ENCODE data around the gene RGCC.

RGCC gene

DNA sequence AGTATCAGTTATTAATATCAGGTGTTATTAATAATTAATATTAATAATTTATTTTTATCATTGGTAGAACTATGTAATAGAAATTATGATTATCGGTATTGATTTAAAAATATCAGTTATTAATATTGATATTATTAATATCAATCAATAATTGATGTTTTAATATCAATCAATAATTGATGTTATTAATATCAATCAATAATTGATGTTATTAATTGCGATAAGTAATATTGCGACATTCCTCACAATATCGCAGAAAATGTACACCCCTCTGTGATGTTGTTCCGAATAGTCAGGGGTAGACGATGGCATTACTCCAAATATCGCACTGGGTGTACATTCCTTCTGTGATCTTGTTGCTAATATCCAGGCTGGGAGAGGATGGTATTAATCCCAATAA, 3.7 kb upstream of the RGCC start:
- DNase-seq (ENCODE audit: low spot score): no peak

DNA sequence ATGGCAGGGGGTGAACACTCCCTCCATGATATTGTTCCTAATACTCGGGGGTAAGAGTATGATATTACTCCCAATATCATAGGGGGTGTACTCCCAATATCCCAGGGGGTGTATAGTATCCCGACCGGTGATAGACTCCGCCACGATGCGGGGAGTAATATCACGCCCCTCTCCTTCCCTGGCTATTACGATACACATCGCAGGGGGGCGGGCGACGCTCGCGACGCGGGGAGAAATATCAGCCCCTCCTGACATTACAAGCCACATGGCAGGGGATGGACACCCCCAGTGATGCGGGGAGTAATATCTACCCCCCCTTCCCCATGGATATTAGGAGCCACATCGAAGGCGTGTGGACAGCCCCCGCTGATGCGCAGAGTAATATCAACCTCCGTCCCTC, 3.2 kb upstream of the RGCC start:
- no peak for DNase-seq (ENCODE audit: low spot score)

DNA sequence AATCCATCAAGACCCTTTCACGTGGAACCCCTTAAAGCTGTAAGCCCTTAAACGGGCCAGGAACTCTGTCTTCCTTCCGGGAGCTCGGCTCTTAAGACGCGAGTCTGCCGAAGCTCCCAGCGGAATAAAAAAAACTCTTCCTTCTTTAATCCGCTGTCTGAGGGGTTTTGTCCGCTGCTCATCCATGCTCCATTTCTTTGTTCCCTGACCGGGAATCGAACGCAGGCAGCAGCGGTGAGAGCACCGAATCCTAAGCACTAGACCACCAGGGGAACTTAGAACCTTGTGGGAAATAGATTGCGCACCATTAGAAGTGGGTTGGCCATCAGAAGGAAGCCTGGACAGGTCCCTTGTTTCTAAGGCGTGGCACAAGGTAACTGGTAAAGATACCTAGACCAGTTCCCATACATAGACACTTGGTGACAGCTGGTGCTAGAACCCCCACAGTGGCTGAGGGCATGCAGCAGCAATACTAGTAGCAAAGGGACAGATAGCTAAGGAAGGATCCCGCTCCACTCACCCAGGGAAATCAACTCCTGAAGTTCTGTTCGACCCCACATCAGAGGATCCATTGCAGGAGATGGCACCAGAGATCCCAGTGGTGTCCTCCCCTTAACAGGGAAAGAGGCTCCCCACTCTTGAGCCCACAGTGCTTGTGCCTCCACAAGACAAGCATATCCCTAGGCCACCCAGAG, 1.5 kb upstream of the RGCC start:
- no peak for DNase-seq (ENCODE audit: low spot score)

DNA sequence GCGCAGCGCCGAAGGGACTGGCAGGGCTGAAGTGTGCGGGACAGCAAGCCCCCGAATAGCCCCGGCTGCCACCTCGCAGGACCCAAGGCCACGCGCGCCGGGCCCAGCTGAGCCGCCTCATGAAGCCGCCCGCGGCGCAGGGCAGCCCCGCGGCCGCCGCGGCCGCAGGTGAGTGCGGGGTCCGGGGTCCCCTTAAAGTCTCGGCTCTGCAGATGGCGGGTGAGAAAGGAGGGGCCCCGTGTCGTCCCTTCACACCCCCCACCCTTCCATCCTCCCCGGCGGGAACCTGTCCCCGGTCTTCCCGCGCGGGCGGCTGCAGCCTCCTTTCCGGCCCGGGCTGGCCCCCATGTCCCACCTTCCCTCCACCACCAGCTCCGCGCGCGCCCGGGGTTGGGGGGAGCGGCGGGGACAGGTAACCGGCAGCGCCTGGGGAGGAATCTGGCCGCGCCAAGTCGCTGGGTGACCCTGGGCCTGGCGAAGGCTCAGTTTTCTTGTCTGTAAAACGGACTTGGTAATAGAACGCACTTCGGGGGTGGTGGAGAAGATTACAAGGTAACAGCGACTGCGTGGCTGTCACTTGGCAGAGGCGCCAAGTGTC, 338 bp downstream of the RGCC start:
- no peak for DNase-seq (ENCODE audit: low spot score)

GRCh38 chr13:41458187-41458760, 924 bp downstream of the RGCC start:
- peak; percentile 14 for DNase-seq (ENCODE audit: low spot score)

- peak; percentile 50 for DNase-seq (ENCODE audit: low spot score)
These were observed 1.5 kb downstream of the RGCC start for GRCh38 chr13:41458761-41459431.

GRCh38 chr13:41459432-41460073, 2.2 kb downstream of the RGCC start:
- no peak for DNase-seq (ENCODE audit: low spot score)

DNA sequence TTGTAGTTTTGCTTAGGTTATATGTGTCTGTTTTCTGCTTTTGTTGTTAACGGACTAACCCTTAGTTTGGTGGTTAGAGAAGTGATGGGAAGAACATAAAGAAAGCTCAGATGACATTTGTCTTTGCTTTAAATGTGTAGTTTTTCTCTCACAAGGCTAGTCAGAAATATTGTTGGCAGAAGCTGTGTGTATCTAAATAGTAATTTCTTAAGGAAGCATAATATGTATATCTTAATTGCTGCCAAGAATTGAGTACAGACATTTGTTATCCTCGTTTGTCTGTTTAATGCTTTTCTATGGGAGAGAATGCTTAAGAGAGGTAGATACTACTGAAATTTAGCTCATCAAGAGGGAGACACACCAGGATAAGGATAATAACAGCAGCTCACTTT, 2.7 kb downstream of the RGCC start:
- DNase-seq (ENCODE audit: low spot score): no peak

DNA sequence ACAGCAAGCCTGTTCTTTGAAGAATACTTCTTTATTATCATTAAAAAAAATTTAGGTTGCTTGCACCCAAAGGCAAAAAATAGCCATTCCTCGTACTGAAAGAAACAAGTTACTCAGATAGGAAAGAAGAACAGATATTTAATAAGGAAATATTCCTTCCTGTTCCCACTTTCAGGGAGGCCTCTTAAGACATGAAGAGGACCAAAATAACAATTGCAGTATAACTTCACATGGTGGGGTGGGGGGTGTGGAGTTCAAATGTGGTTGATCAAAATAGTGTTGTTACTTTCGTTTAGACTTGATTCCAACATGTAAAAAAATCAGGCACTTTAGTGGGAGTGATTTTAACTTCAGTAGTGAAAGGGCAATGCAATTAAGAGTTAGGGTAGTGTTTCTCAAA, 3.6 kb downstream of the RGCC start:
- DNase-seq (ENCODE audit: low spot score): no peak

DNA sequence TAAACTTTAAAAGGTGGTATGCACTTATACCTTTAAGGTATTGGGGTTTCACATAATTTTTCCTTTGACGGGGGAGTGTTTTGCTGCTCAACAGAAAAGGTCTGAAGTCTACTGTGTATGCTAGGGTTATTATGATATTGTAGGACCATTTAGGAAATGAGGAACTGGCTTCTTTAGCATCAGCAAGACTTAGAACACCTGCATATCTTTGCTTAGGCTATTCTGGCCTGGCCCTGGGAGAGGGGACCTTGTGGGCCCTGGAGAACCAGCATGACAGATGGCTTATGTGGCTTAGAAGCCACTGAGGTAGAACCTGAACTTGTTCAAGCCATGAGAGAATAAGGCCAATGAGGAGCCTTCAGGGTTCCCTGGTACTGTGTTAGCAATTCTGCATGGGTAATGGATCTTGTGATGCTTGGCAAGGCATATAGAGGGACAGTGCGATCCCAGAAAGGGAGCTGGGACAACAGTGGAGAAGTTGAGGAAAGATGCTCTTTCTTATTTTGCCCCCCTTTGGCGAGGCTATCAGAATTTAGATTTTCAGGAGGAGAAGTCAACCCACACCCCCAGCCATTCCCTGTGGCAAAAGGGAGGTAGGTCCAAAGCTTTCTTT, 4.3 kb downstream of the RGCC start:
- no peak for DNase-seq (ENCODE audit: low spot score)

- DNase-seq (ENCODE audit: low spot score): no peak
These were observed 5.1 kb downstream of the RGCC start for GRCh38 chr13:41462427-41462826.

DNA sequence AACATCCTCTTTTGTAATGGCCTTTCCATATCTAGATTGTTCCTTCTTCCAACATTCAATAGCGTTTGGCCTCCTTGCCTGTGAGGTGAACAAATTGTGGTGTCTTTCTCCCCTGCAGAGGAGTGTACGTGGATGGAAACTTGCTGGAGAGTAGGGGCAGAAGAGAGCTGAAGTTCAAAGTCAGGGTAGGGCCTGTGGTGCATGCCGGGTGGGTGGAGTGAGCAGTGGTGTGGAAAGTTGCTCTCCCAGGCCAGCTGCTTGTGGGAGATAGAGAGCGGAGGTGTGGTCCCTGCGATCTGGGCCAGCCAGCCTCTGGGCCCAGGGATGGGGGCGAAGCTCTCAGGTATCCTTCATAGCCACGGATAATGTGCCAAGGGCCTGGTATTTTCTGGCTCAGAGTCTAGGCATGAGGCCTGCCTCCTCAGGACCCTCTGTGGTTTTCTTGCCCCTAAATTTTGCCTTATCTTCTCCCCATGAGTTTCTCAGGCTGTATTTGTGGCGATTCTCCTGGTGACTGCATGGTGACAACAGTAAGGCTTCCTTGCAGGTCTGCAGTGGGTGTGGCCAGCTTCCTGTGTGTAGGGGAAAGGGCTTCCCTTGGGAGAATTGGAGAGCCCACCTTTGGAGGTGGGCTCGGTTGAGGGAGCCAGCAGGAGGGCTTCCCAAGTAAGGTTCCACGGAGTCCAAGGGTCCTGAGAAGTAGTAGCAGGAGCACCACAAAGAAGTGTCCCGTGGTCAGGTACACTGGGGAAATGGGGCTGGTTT, 6.7 kb downstream of the RGCC start:
- peak; percentile 20 for DNase-seq (ENCODE audit: low spot score)

GRCh38 chr13:41465241-41465847, 8.0 kb downstream of the RGCC start:
- DNase-seq (ENCODE audit: low spot score): peak; percentile 90

DNA sequence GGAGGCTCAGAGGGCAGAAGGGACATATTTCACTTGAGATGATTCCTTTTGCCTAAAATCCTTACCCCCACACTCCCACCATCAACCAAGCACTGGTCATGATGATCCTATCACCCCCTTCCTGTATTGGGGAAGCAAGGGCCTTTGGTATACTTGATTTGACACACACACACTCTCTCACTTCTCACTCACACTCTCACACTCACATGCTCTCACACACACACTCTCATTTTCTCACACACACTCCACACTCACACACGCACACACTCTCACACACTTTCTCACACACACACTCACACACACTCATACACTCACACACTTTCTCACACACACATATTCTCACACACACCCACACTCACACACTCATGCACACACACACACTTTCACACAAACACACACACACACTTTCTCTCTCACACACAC, 8.6 kb downstream of the RGCC start:
- no peak for DNase-seq (ENCODE audit: low spot score)

- DNase-seq (ENCODE audit: low spot score): no peak
These were observed 10.1 kb downstream of the RGCC start for GRCh38 chr13:41467425-41467945.

- no peak for DNase-seq (ENCODE audit: low spot score)
These were observed 11.3 kb downstream of the RGCC start for GRCh38 chr13:41468631-41469030.

DNA sequence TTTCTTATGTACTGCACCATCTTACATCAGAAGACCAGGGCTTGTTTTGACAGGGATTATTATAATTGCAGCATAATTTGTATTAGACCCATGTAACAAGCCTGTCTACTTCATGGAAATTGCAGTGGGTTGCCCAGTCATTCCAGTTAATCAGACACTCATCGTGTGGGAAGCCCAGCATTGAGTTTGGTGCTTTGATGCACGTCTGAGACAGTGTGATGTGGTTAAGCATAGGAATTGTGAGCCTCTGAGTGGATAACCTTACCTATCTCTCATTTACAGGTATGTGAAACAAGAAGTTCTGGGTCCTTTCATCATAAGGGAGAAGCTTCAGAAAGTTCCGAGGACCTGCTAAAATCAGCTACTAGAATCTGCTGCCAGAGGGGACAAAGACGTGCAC, 12.8 kb downstream of the RGCC start:
- DNase-seq (ENCODE audit: low spot score): no peak

DNA sequence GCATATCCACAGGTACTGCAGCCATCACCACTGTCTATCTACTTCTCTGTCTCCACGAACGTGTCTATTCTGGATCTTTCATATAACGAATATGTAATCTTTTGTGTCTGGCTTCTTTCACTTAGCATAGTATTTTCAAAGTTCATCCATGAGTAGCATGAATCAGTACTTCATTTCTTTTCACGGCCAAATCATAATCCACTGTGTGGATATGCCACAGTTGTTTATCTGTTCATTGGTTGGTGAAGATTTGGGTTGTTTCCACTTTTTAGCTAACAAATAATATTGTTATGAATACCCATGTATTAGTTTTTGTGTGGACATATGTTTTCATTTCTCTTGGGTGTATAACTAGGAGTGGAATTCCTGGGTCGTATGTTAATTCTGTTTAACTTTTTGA, 14.4 kb downstream of the RGCC start:
- no peak for DNase-seq (ENCODE audit: low spot score)

DNA sequence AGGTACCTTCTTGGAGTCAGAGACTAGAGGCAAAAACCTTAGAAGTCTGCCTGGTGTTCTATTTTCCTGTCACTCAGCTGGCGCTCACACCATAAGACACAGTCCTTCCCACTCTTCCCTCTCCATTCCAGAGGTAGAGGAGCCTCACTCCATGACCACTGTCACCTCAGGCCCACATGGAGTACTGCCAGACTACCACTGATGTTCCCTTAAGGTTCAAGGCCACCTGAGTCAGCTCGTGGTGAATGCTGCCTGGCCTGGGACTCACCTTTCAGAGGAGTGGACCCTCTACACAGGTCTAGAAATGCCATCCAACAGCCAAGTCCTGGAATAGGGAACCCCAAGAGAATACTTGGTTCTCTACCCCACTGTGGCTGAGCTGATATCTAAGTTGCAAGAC, 29.9 kb downstream of the RGCC start:
- DNase-seq (ENCODE audit: low spot score): no peak

GRCh38 chr13:41488124-41488523, 30.8 kb downstream of the RGCC start:
- DNase-seq (ENCODE audit: low spot score): no peak

All from kidney tubule cell (primary cell).